Measurements from ENCODE around the gene MRPL43.

MRPL43 gene

GRCh38 chr10:100983868-100984671 is 3.2 kb downstream of the MRPL43 start:
- no peak overlapping the region for H3K4me3 ChIP-seq (ENCODE audit: low read depth, low read length)
- in situ Hi-C loops (cut with HindIII; ENCODE audit: low sequenced_read_pairs) = no loop called here
- no peak for TF ChIP-seq CTCF (IDR thresholded peaks at IDR 0.05; ENCODE audit: low read depth, low read length, missing control alignments)
- no peak for DNase-seq (ENCODE audit: low read depth)

GRCh38 chr10:100982916-100983830 is 4.1 kb downstream of the MRPL43 start:
- no peak for DNase-seq (ENCODE audit: low read depth)
- no peak for TF ChIP-seq CTCF (IDR thresholded peaks at IDR 0.05; ENCODE audit: low read depth, low read length, missing control alignments)
- in situ Hi-C loops (cut with HindIII; ENCODE audit: low sequenced_read_pairs) = no loop called here
- H3K4me3 ChIP-seq (ENCODE audit: low read depth, low read length) = no peak overlapping the region

GRCh38 chr10:100981178-100981772 is 6.0 kb downstream of the MRPL43 start:
- no peak for DNase-seq (ENCODE audit: low read depth)
- no peak overlapping the region for H3K4me3 ChIP-seq (ENCODE audit: low read depth, low read length)
- TF ChIP-seq CTCF (IDR thresholded peaks at IDR 0.05; ENCODE audit: low read depth, low read length, missing control alignments) = no peak
- in situ Hi-C loops (cut with HindIII; ENCODE audit: low sequenced_read_pairs) = no loop called here

GRCh38 chr10:100980711-100981110 is 6.6 kb downstream of the MRPL43 start:
- no peak for TF ChIP-seq CTCF (IDR thresholded peaks at IDR 0.05; ENCODE audit: low read depth, low read length, missing control alignments)
- DNase-seq (ENCODE audit: low read depth) = no peak
- in situ Hi-C loops (cut with HindIII; ENCODE audit: low sequenced_read_pairs) = no loop called here
- no peak overlapping the region for H3K4me3 ChIP-seq (ENCODE audit: low read depth, low read length)

- DNase-seq (ENCODE audit: low read depth) = no peak
- no peak for TF ChIP-seq CTCF (IDR thresholded peaks at IDR 0.05; ENCODE audit: low read depth, low read length, missing control alignments)
- in situ Hi-C loops (cut with HindIII; ENCODE audit: low sequenced_read_pairs) = no loop called here
- no peak overlapping the region for H3K4me3 ChIP-seq (ENCODE audit: low read depth, low read length)
These were observed 7.0 kb downstream of the MRPL43 start for GRCh38 chr10:100980311-100980710.

- DNase-seq (ENCODE audit: low read depth) = no peak
- TF ChIP-seq CTCF (IDR thresholded peaks at IDR 0.05; ENCODE audit: low read depth, low read length, missing control alignments) = no peak
These were observed 7.5 kb downstream of the MRPL43 start for GRCh38 chr10:100979791-100980272.

More at GRCh38 chr10:100979791-100980272, 7.5 kb downstream of the MRPL43 start:
- in situ Hi-C loops (cut with HindIII; ENCODE audit: low sequenced_read_pairs) = no loop called here
- H3K4me3 ChIP-seq (ENCODE audit: low read depth, low read length) = no peak overlapping the region
